Eye (tissue), 1 donor: Measurements from ENCODE around the gene PRPSAP2.
"Not testable (repeated sequence)": the region's sequence is repeated elsewhere in the genome, so short reads cannot be mapped to it uniquely, and the experiment has no call there.

Experiments used
- DNase-seq: peaks from one replicate; pipeline ENCODE4 v3.0.0-alpha.2; 2015

Gene PRPSAP2, protein sequence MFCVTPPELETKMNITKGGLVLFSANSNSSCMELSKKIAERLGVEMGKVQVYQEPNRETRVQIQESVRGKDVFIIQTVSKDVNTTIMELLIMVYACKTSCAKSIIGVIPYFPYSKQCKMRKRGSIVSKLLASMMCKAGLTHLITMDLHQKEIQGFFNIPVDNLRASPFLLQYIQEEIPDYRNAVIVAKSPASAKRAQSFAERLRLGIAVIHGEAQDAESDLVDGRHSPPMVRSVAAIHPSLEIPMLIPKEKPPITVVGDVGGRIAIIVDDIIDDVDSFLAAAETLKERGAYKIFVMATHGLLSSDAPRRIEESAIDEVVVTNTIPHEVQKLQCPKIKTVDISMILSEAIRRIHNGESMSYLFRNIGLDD

DNA sequence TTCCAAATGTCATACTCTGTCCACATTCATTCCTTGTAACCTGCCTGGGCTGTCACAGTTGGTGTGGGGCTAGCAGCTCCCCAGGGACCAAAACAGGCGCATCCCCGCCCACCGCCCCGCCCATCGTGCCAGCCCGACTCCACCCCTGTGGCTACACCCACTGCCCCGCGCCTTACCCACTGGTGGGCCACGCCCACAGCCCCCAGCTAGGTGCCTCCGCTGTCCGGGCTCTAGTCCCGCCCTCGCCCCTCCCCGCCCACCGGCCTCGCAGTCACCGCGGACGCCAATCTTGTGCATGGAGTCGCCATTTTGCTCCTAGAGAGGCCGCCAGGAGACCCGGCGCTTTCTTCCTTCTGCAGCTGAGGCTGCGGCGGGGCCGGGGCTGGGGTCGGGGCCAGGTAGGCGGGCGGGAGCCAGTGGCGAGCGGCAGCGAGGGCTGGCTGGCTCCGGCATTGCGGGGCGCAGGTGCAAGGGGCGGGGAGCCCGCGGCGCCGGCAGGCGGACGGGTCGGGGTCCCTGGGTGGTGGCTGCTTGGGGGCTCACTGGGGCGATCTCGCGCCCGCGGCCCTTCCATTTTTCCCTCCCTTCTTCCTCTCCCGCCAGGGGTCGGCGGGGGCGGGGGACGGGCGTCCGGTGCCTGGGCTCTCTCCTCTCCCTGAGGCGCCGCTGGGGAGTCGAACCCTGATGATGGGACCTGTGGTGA is at the start of gene PRPSAP2:
PRPSAP2 (plus strand) TSS at position 268 of the 703 bp plus-strand sequence. CDS start 7,703 bp downstream, outside the sequence.
- DNase-seq: peak; percentile 97

DNA sequence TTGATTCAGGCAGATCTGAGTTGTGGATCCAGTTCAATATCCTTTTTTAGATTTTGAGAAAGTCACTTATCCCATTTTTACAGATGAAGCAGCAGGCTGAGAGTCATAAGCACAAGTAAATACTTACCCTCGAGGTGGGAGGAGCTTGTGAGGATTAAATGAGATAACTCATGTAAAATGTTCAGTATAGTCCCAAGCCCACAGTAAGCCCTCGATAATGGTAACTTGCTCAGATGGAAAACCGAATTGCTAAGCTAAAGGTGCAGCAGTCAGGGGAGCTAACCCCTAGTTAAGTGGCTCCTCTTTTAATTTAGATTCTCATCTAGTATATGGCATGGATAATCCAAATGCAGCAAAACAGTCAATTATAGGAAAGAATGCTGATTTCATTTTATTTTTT is 42.0 kb upstream of the PRPSAP2 start:
- DNase-seq: not testable (repeated sequence)

DNA sequence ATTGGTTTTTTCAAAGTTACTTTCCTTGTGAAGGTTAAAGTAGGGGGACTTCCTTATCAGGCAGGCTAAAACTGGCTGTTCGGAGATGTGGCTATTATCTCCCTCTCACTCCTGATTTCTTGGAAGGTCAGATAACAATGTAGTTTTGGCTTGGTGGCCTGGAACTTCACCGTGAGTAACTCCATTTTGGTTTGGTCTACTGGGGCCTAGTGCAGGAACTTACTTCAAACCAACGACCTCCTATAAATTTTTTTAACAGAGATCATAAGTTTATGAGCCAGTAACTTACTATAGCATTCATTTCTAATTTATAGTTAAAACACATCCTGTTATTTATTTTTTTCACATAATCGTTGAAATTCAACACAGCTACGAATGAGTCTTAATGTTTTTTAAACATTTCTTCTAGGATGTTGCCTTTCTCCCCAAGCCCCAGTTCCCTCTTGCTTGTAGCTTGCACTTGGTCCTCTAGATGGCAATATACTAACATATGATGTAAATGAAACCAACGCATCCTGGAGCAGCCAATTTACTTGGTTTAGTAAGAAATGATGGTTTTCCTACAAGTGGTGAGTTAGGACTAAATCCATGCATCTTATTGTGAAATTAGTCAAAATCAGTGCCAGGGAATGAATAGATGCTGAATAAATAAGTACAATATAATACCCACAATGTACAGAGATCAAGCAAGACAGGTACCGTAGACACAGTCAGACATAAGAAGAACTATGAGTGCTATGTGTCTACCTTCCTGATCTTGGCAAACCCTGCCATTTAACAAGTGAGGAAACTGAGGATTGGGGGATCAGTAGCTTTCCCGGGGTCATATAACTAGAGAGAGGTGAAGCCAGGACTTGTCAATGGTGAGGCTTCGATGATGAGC is 41.2 kb upstream of the PRPSAP2 start:
- DNase-seq: peak; percentile 83

DNA sequence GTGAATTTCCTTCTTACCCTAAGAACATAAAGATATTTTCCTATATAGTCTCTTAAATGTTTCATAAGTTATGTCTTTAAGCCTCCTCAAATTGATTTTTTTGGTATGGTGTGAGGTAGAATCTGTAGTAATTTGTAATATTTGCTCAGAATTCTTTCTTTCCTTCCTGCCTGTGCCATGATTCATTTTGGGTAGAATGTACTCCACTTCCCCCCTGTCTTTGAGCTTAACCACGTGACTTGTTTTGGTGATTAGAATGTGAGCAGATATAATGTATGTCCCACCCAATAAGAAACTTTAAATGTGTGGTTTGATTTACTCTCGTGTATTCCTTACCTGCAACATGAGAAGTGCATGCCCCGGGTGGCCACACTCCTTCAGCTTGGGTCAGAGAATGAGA is 36.5 kb upstream of the PRPSAP2 start:
- DNase-seq: not testable (repeated sequence)

DNA sequence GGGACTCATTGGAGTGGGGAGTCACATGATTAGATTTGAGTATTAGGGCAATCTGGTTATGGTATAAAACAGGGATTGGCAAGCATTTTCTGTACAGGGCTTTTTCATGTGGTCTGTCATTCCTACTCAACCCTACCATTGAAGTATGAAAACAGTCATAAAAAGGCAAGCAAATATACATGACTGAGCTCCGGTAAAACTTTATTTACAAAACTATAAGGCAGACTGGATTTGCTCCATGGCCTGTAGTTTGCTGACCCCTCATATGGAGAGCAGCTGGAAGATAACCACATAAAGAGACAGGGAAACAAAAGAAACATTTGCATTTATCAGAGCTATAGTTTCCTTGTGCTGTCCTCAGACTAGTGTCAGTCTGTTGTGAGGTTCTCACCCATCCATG is 30.3 kb upstream of the PRPSAP2 start:
- not testable (repeated sequence) for DNase-seq

DNA sequence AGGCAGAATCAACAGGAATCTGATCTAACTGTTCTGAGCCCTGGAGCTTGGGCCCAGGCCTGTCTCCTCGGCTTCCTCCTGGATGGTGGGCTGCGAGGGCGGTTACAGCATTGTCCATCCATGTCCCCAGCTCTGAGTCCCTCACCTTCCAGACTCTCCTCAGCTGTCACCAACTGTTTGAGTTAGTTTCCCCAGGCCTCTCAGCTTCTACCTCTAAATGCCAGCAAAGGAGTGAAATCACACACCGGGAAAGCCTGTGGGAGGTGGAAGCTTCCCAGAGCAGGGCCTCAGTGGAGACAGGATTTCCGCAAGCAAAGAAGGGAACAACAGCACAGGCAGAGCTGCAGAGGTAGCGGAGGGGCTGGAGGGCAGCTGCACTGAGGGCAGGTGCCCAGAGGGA is 9.4 kb upstream of the PRPSAP2 start:
- DNase-seq: no peak

DNA sequence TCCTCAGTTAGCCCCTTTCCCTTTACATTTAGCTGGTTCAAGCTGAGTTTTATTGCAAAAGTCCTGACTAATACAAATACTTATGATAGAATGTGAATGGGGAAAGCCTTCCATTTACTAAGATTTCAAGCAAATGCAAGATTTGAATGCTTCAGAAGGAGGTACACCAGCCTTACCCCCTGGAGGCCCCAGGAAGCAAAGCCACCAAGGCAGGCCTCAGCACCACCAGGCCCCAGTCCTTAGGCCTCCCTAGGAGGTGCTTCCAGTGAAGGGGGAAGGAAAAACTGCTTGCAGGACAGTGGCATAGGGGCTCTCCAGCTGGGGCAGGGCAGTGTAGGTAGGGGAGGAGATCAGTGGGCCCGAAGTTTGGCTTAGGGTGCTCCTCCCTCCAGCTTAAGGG is 7.3 kb upstream of the PRPSAP2 start:
- no peak for DNase-seq

DNA sequence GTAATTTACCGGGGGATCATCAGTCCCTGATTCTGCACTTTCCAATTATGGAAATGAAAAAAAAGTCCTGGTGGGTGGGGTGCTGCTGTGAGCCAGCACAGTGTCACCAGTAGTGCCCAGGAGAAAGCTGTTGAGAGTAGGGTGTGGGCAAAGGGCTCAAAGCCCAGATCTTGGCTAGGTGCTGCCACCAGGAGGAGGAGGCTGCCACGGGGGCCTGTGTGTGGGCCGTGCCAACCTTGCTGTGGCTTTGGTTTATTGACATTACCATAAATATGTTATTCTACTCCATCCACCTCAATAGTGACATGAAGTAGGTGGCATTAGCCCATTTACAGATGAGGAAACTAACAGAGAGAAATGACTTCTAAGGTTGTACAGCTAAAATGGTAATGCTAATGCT is 6.7 kb upstream of the PRPSAP2 start:
- no peak for DNase-seq

DNA sequence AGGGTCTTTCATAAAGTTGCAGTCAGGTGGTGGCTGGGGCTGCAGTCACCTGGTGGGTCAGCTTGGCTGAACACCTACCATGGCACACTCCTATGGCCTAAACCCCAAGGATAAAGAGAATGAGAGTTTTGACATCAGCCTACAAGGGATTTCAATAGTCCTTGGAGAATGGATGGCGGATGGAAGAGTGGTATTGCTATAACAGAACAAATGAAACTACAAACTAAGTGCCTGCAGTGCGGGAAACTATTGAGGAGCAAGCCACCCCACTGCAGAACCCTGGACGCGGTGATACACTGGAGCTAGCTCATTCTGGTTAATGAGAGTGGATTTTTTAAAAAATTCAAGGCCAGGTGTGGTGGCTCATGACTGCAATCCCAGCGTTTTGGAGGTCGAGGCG is 3.0 kb upstream of the PRPSAP2 start:
- no peak for DNase-seq

DNA sequence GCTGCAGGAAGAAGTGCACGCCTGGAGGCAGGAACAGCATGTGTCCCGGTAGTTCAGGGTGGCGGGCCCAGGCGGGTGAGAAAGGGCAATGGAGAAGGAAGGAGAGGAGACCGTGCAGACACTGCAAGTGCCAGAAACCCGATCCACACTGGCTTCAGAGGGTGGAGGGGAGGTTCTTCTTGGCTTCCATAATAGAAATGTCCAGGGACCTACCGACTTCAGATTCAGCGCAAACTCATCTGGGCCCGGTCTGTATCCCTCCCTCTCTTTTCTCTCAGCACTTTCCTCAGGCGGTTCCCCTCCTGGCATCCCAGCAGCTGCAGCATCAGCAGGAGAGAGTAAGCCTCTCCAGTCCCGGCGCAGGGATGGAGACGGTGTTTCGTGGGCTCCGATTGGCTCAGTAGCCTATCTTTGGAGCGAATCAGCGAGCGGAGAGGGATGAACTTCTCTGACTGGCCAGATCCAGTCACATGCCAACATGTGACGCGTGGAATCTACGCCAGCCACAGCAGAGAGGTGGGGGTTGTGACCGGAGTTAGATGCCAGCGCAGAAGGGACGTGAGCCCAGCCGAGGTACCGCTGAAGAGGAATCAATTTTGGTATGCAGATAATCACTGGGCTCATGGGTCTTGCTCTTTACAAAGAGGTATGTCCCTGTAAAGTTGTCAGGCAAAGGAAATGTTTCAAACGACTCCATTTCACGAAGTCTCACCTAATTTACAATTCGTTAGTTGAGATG is 1.9 kb upstream of the PRPSAP2 start:
- DNase-seq: peak; percentile 98

DNA sequence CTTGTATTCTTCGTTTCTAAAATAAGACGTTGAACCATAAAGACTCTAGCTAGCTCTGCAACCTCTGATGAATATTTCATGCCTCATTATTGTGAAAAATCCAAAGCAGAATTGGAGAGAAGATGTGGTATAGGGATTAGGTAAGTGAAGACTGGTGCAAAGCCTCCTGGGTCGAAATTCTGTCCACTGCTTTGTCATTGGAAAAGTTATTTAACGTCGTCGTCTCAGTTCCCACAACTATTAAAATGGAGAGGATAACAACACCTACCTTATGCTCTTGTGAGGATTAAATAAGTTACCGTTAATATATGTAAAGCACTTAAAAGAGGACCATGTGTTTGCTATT is 1.4 kb upstream of the PRPSAP2 start:
- no peak for DNase-seq

DNA sequence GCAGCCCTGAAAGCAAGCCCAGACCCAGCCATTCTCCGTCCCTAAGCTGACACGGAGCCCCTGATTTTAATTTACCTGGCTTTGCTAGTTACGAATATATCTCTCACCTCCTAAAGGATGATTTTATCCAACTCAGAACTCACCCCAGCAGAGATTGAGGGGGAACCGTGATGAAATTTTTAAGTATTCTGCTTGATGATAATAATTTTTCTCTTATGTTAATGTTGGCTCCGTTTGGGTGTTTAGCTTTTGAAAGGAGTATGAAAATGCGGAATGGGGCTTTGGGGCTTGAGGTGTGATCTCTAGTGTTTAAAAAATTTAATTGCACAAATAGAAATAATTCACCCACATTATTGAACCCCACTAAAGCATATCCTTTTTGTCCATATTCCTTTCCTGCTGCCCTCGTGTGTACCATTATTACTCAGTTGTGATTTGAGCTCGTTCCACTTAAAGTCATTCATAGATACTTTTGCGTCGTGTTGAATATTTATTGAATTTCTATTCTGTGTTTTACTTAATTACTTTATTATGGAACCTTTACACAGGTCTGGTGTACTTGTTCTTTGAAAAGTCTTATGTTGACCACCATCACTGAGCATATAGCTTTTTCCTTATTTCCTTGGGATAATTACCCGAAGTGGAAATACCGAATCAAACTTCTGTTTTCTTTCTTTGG is 775 bp downstream of the PRPSAP2 start:
- no peak for DNase-seq

DNA sequence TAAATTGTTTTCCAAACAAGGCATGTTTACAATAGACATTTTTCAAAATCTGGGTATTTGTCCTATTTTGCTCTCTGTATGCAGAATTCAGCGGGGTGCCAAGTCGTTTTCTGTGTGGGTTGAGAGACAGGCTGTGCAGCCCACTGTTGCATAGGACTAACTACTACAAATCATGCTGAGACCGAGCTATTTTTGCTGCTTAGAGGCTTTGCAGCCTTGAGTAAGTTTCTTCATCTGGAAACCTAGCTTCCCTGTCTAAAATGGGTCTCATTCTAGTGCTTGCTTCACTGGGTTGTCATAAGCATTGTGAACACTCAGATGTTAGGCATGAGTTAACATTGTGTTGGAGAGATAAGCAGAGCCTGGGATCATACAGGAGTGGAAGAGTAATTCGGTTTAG is 1.3 kb downstream of the PRPSAP2 start:
- peak; percentile 62 for DNase-seq

DNA sequence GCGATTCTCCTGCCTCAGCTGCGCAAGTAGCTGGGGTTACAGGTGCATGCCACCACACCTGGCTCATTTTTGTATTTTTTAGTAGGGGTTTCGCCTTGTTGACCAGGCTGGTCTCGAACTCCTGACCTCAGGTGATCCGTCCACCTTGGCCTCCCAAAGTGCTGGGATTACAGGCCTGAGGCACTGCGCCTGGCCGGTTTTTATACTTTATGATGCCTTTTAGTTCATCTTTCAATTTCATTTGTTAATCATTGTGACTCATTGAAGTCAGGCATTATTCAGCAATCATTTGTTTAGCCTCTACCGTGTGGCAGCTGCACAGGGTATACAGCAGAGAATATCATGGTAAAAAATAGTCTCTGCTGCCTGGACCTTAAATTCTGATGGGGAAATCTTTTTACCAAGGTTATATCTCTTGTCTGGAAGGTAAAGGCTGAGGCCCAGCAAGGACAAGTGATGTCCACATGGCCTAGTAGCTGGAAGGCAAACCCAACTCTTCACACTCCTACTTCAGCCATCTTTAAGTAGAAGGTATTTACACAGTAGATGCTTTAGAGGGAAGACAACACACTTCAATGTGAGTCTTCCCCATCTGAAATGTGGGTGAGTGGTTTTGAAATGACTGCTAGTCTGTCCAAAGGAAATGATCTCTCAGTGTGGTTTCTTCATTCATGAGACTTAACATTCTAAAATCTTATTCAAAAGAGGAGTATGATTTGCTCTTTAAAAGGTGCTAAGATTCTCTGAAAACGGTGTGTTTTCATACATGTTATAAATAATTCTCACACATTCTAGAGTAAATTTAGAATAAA is 2.4 kb downstream of the PRPSAP2 start:
- no peak for DNase-seq

DNA sequence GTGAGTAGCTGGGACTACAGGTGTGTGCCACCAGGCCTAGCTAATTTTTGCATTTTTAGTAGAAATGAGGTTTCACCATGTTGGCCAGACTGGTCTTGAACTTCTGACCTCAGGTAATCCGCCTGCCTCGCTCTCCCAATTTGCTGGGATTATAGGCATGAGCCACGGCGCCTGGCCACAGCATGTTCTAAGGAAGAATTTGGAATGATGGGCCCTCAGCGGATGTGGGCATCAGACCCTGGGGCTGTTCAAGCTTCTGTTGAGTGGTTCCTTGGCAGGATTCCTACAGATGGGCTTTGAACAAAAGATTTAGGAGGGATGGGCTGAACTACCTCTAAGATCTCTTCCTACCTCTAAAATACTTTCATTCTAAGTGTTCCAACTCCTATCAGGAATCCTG is 4.1 kb downstream of the PRPSAP2 start:
- no peak for DNase-seq

DNA sequence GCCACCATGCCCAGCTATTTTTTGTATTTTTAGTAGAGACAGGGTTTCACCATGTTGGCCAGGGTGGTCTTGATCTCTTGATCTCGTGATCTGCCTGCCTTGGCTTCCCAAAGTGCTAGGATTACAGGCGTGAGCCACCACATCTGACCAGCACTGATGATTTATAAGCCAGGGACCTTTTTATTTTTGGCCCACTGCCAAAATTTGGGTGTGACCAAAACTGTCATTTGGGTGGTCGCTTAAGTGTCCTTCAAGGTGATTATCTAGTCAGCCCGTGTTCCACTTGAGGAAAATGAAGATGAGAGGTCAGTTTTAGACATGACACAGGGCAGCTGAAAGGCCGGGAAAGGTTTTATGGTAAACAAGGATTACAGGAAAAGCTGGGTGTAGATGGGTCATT is 7.1 kb downstream of the PRPSAP2 start:
- not testable (repeated sequence) for DNase-seq

DNA sequence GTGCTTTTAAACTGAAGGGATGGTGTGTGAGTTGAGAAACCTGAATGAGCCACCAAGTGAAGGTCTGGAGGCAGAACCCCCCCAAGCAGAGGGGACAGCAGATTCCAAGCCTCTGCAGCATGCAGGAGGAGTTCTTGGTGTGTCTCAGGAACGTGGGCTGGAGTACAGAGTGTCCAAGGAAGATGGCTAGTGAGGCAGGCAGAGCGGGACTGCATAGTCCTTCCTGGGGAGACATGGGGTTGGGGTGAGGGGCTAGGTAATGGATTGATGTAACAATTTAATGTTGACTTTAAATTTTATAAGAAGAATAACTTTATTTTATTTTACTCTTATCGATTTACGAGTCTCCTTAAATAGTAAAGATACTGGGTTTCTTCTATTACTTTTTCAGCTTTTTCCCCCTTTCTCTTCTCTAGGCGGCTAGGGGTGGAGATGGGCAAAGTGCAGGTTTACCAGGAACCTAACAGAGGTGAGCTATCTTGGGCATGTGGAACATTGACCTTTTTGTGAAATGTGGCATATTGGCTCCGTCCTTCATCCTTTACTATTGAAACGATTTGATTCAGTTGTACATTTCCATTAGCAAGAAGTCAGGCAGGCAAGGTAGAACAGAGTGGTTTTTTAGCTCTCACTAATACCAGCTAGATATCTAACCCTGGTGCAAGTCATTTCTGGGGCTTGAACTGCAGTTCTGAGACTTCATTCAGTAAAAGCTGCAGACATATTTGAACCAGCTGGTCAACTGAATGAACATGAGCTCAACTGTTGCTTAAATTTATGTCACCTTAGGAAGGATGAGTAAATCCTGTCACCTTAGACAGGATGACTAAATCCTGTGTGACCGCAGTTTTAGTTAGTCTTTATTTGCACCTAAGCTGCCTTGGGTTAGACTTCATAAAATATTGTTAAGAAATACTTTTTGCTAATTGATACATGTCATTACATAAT is 9.2 kb downstream of the PRPSAP2 start:
- no peak for DNase-seq

DNA sequence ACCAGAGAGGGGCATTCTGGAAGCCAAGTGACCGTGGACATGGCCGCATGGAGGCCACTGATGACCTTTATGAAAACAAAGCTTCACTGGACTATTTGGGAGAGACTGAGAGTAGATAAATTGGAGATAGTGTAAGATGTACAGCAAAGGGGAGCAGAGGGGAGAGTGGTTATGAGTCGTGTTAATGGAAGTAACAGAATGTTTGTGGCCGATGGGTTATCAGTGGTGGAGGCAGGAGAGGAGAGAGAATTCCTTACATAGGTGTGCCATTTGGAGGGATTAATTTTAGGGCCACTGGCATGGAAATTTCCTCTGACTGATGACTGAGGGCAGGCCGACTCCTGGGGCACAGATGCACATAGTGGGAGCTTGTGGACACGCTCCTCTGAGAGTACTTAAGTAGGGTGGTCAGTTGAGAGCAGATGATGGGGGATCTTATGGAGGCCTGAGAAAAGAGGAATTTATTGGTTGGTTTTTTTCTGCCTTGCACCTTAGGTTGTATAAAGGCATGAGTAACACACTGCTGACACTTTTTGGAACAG is 19.2 kb downstream of the PRPSAP2 start:
- DNase-seq: no peak

DNA sequence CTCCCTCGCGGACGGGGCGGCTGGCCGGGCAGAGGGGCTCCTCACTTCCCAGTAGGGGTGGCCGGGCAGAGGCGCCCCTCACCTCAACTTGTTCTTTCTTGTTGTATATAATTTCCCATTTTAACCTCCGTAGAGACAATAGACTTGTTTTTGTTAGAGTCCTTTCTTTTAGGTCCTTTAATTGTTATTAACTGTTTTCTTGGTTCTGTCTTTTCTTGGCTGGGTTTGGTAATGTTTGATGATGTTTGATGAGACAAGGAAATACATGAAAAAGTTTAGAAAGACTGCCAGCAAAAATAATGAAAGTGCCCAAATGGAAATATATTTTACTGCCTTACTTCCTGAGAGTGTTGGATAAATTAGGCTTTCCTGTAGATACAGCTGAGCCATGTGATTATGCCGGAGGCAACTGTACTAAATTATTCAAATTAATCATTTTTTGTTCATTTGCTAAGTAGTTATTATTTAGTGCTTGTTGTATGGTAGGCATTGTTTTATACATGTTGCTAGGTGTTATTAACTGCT is 30.9 kb downstream of the PRPSAP2 start:
- DNase-seq: no peak

DNA sequence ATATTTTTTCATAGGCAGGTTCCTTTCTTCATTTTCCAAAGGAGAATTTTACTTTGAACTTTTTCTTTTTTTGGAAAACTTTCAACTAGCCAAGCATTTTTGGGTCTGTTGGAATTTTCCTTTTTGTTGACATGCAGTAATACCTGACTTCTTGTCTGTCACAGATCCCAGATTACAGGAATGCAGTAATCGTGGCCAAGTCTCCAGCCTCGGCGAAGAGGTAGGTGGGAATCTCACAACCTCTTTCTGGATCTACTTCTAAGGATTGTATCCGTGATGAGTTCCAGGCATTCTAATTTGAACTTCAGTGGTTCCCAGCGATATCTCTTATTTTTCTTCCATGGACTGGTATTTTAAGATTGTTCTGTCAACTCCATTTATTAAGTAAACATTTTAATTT is 31.7 kb downstream of the PRPSAP2 start:
- no peak for DNase-seq
